SU-DHL-6 (cell line): ENCODE measurements around the gene INPP1.

Source experiments
- EZH2phosphoT487 ChIP-seq: fragments of 200-600 bp; sonication (generic), shearing (Covaris generic); conservative IDR thresholded peaks from 2 replicates; pipeline ENCODE4 v1.6.1; 2018; ENCODE audit warnings: mild to moderate bottlenecking, antibody characterized with exemption, low read length, moderate library complexity, mixed read lengths
- TF ChIP-seq, protein P1 (sequence below): fragments of 200-600 bp; sonication (generic); IDR thresholded peaks from one replicate; pipeline ENCODE4 v1.5.1; 2017; ENCODE audit warnings: antibody characterized with exemption, mild to moderate bottlenecking, low read length, moderate library complexity; ENCODE audit not compliant: insufficient read depth, poor library complexity, severe bottlenecking

DNA sequence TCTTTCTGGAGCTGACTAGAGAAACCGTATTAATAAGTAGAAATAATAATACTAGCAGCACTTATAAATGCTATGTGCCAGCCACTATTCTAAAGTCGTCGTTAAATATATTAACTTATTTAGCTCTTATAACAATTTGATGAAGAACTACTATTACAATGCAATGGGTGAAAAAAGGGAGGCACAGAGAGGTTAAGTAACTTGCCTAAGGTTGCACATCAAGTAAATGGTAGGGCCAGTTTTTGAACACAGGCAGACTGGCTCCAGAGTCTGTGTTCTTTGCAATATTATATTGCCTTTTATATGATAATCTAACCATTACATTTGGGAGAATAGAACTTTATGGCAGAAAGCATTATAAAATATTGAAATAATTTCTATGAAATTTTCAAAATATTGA is 17.6 kb downstream of the INPP1 start:
- TF ChIP-seq, protein P1, sequence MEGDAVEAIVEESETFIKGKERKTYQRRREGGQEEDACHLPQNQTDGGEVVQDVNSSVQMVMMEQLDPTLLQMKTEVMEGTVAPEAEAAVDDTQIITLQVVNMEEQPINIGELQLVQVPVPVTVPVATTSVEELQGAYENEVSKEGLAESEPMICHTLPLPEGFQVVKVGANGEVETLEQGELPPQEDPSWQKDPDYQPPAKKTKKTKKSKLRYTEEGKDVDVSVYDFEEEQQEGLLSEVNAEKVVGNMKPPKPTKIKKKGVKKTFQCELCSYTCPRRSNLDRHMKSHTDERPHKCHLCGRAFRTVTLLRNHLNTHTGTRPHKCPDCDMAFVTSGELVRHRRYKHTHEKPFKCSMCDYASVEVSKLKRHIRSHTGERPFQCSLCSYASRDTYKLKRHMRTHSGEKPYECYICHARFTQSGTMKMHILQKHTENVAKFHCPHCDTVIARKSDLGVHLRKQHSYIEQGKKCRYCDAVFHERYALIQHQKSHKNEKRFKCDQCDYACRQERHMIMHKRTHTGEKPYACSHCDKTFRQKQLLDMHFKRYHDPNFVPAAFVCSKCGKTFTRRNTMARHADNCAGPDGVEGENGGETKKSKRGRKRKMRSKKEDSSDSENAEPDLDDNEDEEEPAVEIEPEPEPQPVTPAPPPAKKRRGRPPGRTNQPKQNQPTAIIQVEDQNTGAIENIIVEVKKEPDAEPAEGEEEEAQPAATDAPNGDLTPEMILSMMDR = no peak
- no peak for TF ChIP-seq EZH2phosphoT487
